Measurements from ENCODE around the gene SEC31A. TPM values are rescaled to one million over a fixed set of nuclear protein-coding genes. Genes with fewer than 3 reads are reported as not detected.
"Not testable (repeated sequence)": the region's sequence is repeated elsewhere in the genome, so short reads cannot be mapped to it uniquely, and the experiment has no call there.

SEC31A gene
- polyA plus RNA-seq, 1 of the 3 experiments (the other 2 are of a cell fraction) = 147 TPM

- Histone ChIP-seq H3K9me3 (no peaks in the 10 kb centered on the region), H3K9ac (no peak overlapping the region), H3K27me3 (ENCODE audit: insufficient read depth) (no peaks in the 10 kb centered on the region), H4K20me1 (ENCODE audit: insufficient read depth) (no peaks in the 10 kb centered on the region), H3K4me3 (ENCODE audit: low read depth in 2 of 2, low read length in 1 of 2) (no peak overlapping the region), H3F3A (replicated peaks; ENCODE audit: insufficient read depth) (no peaks in the 10 kb centered on the region), H2AFZ (ENCODE audit: low read depth) (no peak overlapping the region), H3K79me2 (ENCODE audit: insufficient read depth) (no peaks in the 10 kb centered on the region), H3K4me2 (no peak overlapping the region), H3K9me2 (no peaks in the 10 kb centered on the region), H3K27ac (ENCODE audit: low read depth in 2 of 2, low read length in 1 of 2) (no peak overlapping the region), H3K36me3 (replicated peaks in 1 of 2; ENCODE audit: control insufficient read depth in 1 of 2, insufficient read depth in 2 of 2, low read length in 1 of 2) (peaks cover 11 to 15% of the 10 kb centered on the region in 2 experiments), H3K4me1 (ENCODE audit: control insufficient read depth in 1 of 2, insufficient read depth in 2 of 2, low read depth in 1 of 2, low read length in 1 of 2) (no peaks in the 10 kb centered on the region)
- no peak for DNase-seq
- POLR2A ChIA-PET = no interaction called here
- CTCF ChIA-PET = interaction anchor here (1.8 kb wide), 1 partner anchor 10 kb away, joined by 4 read pairs; no protein-coding TSS in a partner anchor
- WGBS (ENCODE audit: low lambda C conversion rate) = 91% methylated on average over 2 of the region's 2 CpGs
- TF ChIP-seq CHD2 (IDR thresholded peaks at IDR 0.05; ENCODE audit: low read length, partially characterized antibody) (no peak), RFX5 (IDR thresholded peaks at IDR 0.05; ENCODE audit: low read length) (no peak), TEAD4 (IDR thresholded peaks at IDR 0.05; ENCODE audit: borderline replicate concordance, insufficient read depth) (no peak), RCOR1 (IDR thresholded peaks at IDR 0.05; ENCODE audit: low read length) (no peak), USF2 (IDR thresholded peaks at IDR 0.05; ENCODE audit: borderline replicate concordance, low read depth, low read length) (no peak), FOXJ3 (CRISPR knock-in tag; IDR thresholded peaks at IDR 0.05) (no peak), FOXM1 (IDR thresholded peaks at IDR 0.05; ENCODE audit: low read depth) (no peak)
These were observed 28.4 kb upstream of the SEC31A start for GRCh38 chr4:82919386-82919785.

GRCh38 chr4:82918091-82918490 is 27.1 kb upstream of the SEC31A start:
- Histone ChIP-seq H2AFZ (ENCODE audit: low read depth) (no peak overlapping the region), H3K4me2 (no peak overlapping the region), H3K27me3 (ENCODE audit: insufficient read depth) (no peaks in the 10 kb centered on the region), H3K9me2 (no peaks in the 10 kb centered on the region), H3K9me3 (no peaks in the 10 kb centered on the region), H3K4me3 (ENCODE audit: low read depth in 2 of 2, low read length in 1 of 2) (no peak overlapping the region), H3K4me1 (ENCODE audit: control insufficient read depth in 1 of 2, insufficient read depth in 2 of 2, low read depth in 1 of 2, low read length in 1 of 2) (no peaks in the 10 kb centered on the region), H3F3A (replicated peaks; ENCODE audit: insufficient read depth) (no peaks in the 10 kb centered on the region), H3K9ac (no peak overlapping the region), H3K36me3 (replicated peaks in 1 of 2; ENCODE audit: control insufficient read depth in 1 of 2, insufficient read depth in 2 of 2, low read length in 1 of 2) (peaks cover 11 to 14% of the 10 kb centered on the region in 2 experiments), H4K20me1 (ENCODE audit: insufficient read depth) (no peaks in the 10 kb centered on the region), H3K79me2 (ENCODE audit: insufficient read depth) (no peaks in the 10 kb centered on the region), H3K27ac (ENCODE audit: low read depth in 2 of 2, low read length in 1 of 2) (no peak overlapping the region)
- ChIA-PET CTCF (interaction anchor here (1.8 kb wide), 1 partner anchor 9 kb away, joined by 4 read pairs; no protein-coding TSS in a partner anchor), POLR2A (no interaction called here)
- DNase-seq = no peak
- WGBS (ENCODE audit: low lambda C conversion rate) = 96% methylated on average over 7 of the region's 7 CpGs
- TF ChIP-seq MEF2A (IDR thresholded peaks at IDR 0.05; ENCODE audit: borderline replicate concordance, low read depth) = no peak
- no peak for TF ChIP-seq PBX3 (IDR thresholded peaks at IDR 0.05)
- TF ChIP-seq RFX5 (IDR thresholded peaks at IDR 0.05; ENCODE audit: low read length) = no peak
- TF ChIP-seq JUND (IDR thresholded peaks at IDR 0.05) = no peak
- TF ChIP-seq GATA2 (CRISPR knock-in tag; IDR thresholded peaks at IDR 0.05) = no peak
- TF ChIP-seq CHD2 (IDR thresholded peaks at IDR 0.05; ENCODE audit: low read length, partially characterized antibody) = no peak
- TF ChIP-seq, protein P1, sequence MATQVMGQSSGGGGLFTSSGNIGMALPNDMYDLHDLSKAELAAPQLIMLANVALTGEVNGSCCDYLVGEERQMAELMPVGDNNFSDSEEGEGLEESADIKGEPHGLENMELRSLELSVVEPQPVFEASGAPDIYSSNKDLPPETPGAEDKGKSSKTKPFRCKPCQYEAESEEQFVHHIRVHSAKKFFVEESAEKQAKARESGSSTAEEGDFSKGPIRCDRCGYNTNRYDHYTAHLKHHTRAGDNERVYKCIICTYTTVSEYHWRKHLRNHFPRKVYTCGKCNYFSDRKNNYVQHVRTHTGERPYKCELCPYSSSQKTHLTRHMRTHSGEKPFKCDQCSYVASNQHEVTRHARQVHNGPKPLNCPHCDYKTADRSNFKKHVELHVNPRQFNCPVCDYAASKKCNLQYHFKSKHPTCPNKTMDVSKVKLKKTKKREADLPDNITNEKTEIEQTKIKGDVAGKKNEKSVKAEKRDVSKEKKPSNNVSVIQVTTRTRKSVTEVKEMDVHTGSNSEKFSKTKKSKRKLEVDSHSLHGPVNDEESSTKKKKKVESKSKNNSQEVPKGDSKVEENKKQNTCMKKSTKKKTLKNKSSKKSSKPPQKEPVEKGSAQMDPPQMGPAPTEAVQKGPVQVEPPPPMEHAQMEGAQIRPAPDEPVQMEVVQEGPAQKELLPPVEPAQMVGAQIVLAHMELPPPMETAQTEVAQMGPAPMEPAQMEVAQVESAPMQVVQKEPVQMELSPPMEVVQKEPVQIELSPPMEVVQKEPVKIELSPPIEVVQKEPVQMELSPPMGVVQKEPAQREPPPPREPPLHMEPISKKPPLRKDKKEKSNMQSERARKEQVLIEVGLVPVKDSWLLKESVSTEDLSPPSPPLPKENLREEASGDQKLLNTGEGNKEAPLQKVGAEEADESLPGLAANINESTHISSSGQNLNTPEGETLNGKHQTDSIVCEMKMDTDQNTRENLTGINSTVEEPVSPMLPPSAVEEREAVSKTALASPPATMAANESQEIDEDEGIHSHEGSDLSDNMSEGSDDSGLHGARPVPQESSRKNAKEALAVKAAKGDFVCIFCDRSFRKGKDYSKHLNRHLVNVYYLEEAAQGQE (IDR thresholded peaks at IDR 0.05; ENCODE audit: low read depth, low read length) = no peak
- TF ChIP-seq POLR2AphosphoS5 (IDR thresholded peaks at IDR 0.05; ENCODE audit: low read depth, low read length) = no peak
- no peak for TF ChIP-seq EP300 (IDR thresholded peaks at IDR 0.05; ENCODE audit: borderline replicate concordance in 1 of 2, low read depth in 1 of 2, low read length in 1 of 2)
- TF ChIP-seq FOSL2 (IDR thresholded peaks at IDR 0.05; ENCODE audit: borderline replicate concordance, low read depth) = no peak

DNA sequence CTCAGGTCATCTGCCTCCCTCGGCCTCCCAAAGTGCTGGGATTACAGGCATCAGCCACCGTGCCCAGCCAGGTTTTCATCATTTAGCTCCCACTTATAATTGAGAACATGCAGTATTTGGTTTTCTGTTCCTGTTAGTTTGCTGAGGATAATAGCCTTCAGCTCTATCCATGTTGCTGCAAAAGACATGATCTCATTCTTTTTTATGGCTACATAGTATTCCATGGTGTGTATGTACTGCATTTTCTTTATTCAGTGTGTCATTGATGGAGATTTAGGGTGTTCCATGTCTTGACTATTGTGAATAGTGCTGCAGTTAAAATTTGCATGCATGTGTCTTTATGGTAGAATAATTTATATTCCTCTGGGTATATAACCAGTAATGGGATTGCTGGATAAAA is 23.0 kb upstream of the SEC31A start:
- H3K27me3 ChIP-seq (ENCODE audit: insufficient read depth); H3K9me2 ChIP-seq; H3K9me3 ChIP-seq; H3K27ac ChIP-seq (ENCODE audit: low read depth in 2 of 2, low read length in 1 of 2); H2AFZ ChIP-seq (ENCODE audit: low read depth); DNase-seq; H3K4me2 ChIP-seq; H3F3A ChIP-seq (replicated peaks; ENCODE audit: insufficient read depth); H3K4me1 ChIP-seq (ENCODE audit: control insufficient read depth in 1 of 2, insufficient read depth in 2 of 2, low read depth in 1 of 2, low read length in 1 of 2); H3K4me3 ChIP-seq (ENCODE audit: low read depth in 2 of 2, low read length in 1 of 2); H3K79me2 ChIP-seq (ENCODE audit: insufficient read depth); H3K9ac ChIP-seq; H4K20me1 ChIP-seq (ENCODE audit: insufficient read depth): not testable (repeated sequence)
- H3K36me3 ChIP-seq (replicated peaks in 1 of 2; ENCODE audit: control insufficient read depth in 1 of 2, insufficient read depth in 2 of 2, low read length in 1 of 2) = peaks cover 11 to 24% of the 10 kb centered on the region in 2 experiments
- ChIA-PET CTCF (interaction anchor here (0.6 kb wide), 1 partner anchor 82 kb away, joined by 3 read pairs; no protein-coding TSS in a partner anchor), POLR2A (interaction anchor here (1.2 kb wide), 1 partner anchor 14 kb away, joined by 3 read pairs; the partner anchor contains the start of gene THAP9)
- WGBS (ENCODE audit: low lambda C conversion rate) = 95% methylated on average over 2 of the region's 2 CpGs

Data from SK-N-SH (cell line).